Measurements from ENCODE around the gene MAFB. TPM values are rescaled to one million over a fixed set of nuclear protein-coding genes. Genes with fewer than 3 reads are reported as not detected.

The MAFB gene
- total RNA-seq, 1 donor, result 1.5 TPM

- no peak overlapping the region for H3K4me3 ChIP-seq (ENCODE audit: low read depth, low read length)
- DNase-seq (ENCODE audit: low read depth), result no peak
Measured at GRCh38 chr20:40694246-40694645, 5.2 kb upstream of the MAFB start.

GRCh38 chr20:40692240-40693011 is 3.4 kb upstream of the MAFB start:
- no peak for TF ChIP-seq CTCF (IDR thresholded peaks at IDR 0.05; ENCODE audit: insufficient read depth, low read length)
- no peak for DNase-seq (ENCODE audit: low read depth)
- no peak overlapping the region for H3K4me3 ChIP-seq (ENCODE audit: low read depth, low read length)

More at GRCh38 chr20:40694246-40694645, 5.2 kb upstream of the MAFB start:
- no peak for TF ChIP-seq CTCF (IDR thresholded peaks at IDR 0.05; ENCODE audit: insufficient read depth, low read length)

- no peak for DNase-seq (ENCODE audit: low read depth)
- TF ChIP-seq CTCF (IDR thresholded peaks at IDR 0.05; ENCODE audit: insufficient read depth, low read length), result no peak
- H3K4me3 ChIP-seq (ENCODE audit: low read depth, low read length), result no peak overlapping the region
Measured at GRCh38 chr20:40691566-40692239, 2.7 kb upstream of the MAFB start.

- H3K4me3 ChIP-seq (ENCODE audit: low read depth, low read length), result no peak overlapping the region
- TF ChIP-seq CTCF (IDR thresholded peaks at IDR 0.05; ENCODE audit: insufficient read depth, low read length), result no peak
- DNase-seq (ENCODE audit: low read depth), result no peak
Measured at GRCh38 chr20:40690836-40691565, 2.0 kb upstream of the MAFB start.

- peak; percentile 86 for DNase-seq (ENCODE audit: low read depth)
- peak overlapping the region; percentile 56 for H3K4me3 ChIP-seq (ENCODE audit: low read depth, low read length)
- TF ChIP-seq CTCF (IDR thresholded peaks at IDR 0.05; ENCODE audit: insufficient read depth, low read length), result peak; percentile 85
Measured at GRCh38 chr20:40689943-40690835, 1.2 kb upstream of the MAFB start.
